Activated naive CD4-positive, alpha-beta T cell treated with anti-CD3 and anti-CD28 coated beads, Interleukin-2, amount 10 ng/mL, durations not matched to agents 5 hours and 36 hours (primary cell): ENCODE data around the gene IFNAR2. TPM values are rescaled to one million over a fixed set of nuclear protein-coding genes. Genes with fewer than 3 reads are reported as not detected.

ENCODE experiments used
- total RNA-seq, 2 experiments: library from RNA; stranded (reverse); gene quantifications; one replicate each; pipeline ENCODE4 v1.2.3, GENCODE V29; 2021

The IFNAR2 gene
- 10 to 100 TPM; 72.9 to 76.8 TPM for total RNA-seq

DNA sequence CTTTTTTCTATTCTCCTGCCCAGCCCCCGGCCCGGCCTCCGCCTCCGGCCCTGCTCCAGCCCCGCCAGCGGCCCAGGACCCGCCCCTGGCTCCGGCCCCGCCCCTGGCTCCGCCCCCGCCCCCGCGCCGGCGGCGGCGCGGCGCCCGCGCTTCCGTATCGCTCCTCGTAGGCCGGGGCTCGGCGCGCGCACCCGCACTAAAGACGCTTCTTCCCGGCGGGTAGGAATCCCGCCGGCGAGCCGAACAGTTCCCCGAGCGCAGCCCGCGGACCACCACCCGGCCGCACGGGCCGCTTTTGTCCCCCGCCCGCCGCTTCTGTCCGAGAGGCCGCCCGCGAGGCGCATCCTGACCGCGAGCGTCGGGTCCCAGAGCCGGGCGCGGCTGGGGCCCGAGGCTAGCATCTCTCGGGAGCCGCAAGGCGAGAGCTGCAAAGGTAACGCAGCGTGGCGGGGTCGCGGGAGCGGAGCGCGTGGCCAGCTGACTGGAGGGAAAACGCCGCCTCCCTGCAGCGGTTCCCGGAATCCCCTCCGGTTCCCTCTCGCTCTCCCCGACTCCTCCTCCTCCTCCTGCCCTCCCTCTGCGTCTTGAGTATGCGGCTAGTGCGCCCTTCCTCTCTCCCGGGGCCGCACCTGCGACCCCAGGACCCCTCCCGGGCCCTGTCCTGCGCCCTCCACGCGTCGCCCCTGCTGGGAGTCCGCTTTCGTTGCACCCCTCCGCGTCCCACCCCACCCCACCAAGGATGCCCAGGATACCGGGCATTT is at the start of gene IFNAR2:
IFNAR2 (plus strand) TSS at position 155 of the 761 bp plus-strand sequence. CDS start 11,985 bp downstream, outside the sequence.

DNA sequence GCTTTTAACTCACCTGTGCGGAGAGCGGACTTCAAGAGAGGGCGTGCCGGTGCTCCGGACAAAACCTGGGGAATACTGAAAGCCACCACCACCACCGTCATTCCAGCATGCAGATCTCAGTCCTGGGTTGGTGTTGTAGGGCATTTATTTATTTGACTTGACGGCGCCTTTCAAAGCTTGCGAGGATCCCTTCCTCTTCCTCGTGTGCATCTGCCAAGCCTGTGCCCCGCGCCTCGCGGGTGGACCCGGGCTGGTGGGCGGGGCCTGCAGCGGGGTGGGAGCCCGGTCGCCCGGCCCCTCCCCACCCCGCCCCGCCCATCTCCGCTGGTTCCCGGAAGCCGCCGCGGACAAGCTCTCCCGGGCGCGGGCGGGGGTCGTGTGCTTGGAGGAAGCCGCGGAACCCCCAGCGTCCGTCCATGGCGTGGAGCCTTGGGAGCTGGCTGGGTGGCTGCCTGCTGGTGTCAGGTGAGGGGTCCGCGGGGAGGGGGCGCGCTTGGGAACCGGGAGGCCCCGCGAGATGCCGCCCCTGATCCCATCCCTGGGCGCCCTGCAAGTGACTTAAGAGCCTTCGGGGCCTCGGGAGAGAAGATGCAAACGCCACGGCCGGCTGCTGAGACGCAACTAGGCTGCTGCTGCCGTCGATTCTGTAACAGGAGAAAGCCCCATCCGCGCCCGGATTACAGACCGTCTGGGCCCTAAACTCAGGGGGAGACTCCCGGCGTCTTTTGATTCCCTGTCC is 36.5 kb downstream of the IFNAR2 start, which contains the start of gene IL10RB:
IL10RB (plus strand) TSS at position 318 of the 739 bp plus-strand sequence; CDS start at position 417, 99 bp downstream.

Other genes with a start within 250 kb of the IFNAR2 start
- gene OLIG2, start 204.0 kb upstream of the IFNAR2 start, total RNA-seq, result not detected
- not detected for gene OLIG1, start 159.8 kb upstream of the IFNAR2 start, total RNA-seq
- 10 to 100 TPM; 37.2 to 40.6 TPM for gene IL10RB, start 36.4 kb downstream of the IFNAR2 start, total RNA-seq
- gene IFNAR1, start 95.0 kb downstream of the IFNAR2 start, total RNA-seq, result 10 to 100 TPM; 46.3 to 49.6 TPM
- gene IFNGR2, start 173.5 kb downstream of the IFNAR2 start, total RNA-seq, result 10 to 100 TPM; 17.5 to 18.3 TPM